Pancreas (tissue), 10 donors: ENCODE results near the gene BLVRA. TPM values are rescaled to one million over a fixed set of nuclear protein-coding genes. Genes with fewer than 3 reads are reported as not detected.

ENCODE experiments used
- ATAC-seq, 4 donors: fragments of 200-7000 bp; cut with Tn5 transposase; one replicate each; pipeline versions ENCODE4 v1.8.0 to v1.9.1; 2020; ENCODE audit warnings: mild to moderate bottlenecking in 4 of 4, moderate library complexity in 4 of 4
- DNase-seq, 6 donors: peaks; one replicate each; pipeline ENCODE4 v3.0.0-alpha.2; 2020
- FAIRE-seq: peaks from 2 replicates; lab custom pipeline; 2012; peaks lifted over from hg19 to GRCh38; lab: Jason Lieb, UNC
- H3K27ac ChIP-seq, 4 donors: fragments of 200-600 bp; sonication (generic); 1 replicate in 3 of 4; 2 replicates in 1 of 4; pipeline versions ENCODE4 v1.5.0 to v1.8.0; 2020
- H3K27me3 ChIP-seq, 4 donors: fragments of 200-600 bp; one replicate each; pipeline ENCODE4 v1.8.0; 2021
- H3K36me3 ChIP-seq, 3 donors: fragments of 200-600 bp; sonication (generic) in 1 of 3; one replicate each; pipeline versions ENCODE4 v1.5.0 to v1.8.0; 2020 to 2021
- H3K4me1 ChIP-seq, 3 donors: fragments of 200-600 bp; one replicate each; pipeline ENCODE4 v1.8.0; 2021
- H3K4me3 ChIP-seq, 4 donors: fragments of 200-600 bp; sonication (generic) in 2 of 4; one replicate each; pipeline versions ENCODE4 v1.5.0 to v1.8.0; 2020 to 2021
- H3K9me3 ChIP-seq, 4 donors: fragments of 200-600 bp; one replicate each; pipeline ENCODE4 v1.8.0; 2021
- WGBS, 2 donors: extraction: QIAGEN DNeasy Blood & Tissue Kit; methylation state at CpG; one replicate each; pipeline ENCODE4 v1.1.7; 2013; 5-methylcytosine and 5-hydroxymethylcytosine counted together
- intact Hi-C, 3 donors: fragments of 100-400 bp; cut with DNase I; formaldehyde crosslinking; loops; one replicate each; pipeline versions ENCODE4 v1.11.1 to v1.14.2; 2022
- polyA plus RNA-seq, 2 donors: library from polyadenylated mRNA; stranded (reverse); fragments of 200-250 nt; gene quantifications; one replicate each; pipeline ENCODE4 v1.2.3, GENCODE V29; 2013
- total RNA-seq, 6 donors: library from RNA; stranded (reverse); fragmentation: NEBNext Ultra II Directional in 4 of 6; extraction: Animal tissue kit (Norgen Biotek cat#: 25700) in 4 of 6; gene quantifications; one replicate each; pipeline versions ENCODE4 v1.2.1 to v1.2.4, GENCODE V29; 2021 to 2023
- TF ChIP-seq, protein P1 (sequence below), 4 donors: fragments of 200-600 bp; sonication (generic) in 3 of 4; IDR thresholded peaks; one replicate each; pipeline versions ENCODE4 v1.5.0 to v1.8.0; 2021; ENCODE audit warnings: antibody characterized with exemption in 4 of 4
- donor health status: healthy with polysubstance abuse.
- donor health status: DM: no; HTN: no; CAD: no; lungs with moderate emphysema.
- donor health status: DM: no; HTN: no; CAD: no.
- donor health status: control.
- donor health status: control.
- donor health status: Bipolar disorder and iron deficiency.
- donor health status: DM: yes; HTN: yes; CAD: no.
- donor health status: DM: no; HTN: no; CAD: no.
- donor health status: DM: no; HTN: no; CAD: no.
- donor health status: DM: yes; HTN: yes; CAD: no.

BLVRA gene
- total and polyA plus RNA-seq, 8 donors: 12.4 to 31.6 (median 17.3) TPM

- Histone ChIP-seq H3K36me3 (no peaks in the 10 kb centered on the region), H3K27ac (no peak overlapping the region), H3K4me1 (no peaks in the 10 kb centered on the region), H3K4me3 (no peak overlapping the region), H3K9me3 (no peaks in the 10 kb centered on the region), H3K27me3 (no peaks in the 10 kb centered on the region)
- TF ChIP-seq, protein P1, sequence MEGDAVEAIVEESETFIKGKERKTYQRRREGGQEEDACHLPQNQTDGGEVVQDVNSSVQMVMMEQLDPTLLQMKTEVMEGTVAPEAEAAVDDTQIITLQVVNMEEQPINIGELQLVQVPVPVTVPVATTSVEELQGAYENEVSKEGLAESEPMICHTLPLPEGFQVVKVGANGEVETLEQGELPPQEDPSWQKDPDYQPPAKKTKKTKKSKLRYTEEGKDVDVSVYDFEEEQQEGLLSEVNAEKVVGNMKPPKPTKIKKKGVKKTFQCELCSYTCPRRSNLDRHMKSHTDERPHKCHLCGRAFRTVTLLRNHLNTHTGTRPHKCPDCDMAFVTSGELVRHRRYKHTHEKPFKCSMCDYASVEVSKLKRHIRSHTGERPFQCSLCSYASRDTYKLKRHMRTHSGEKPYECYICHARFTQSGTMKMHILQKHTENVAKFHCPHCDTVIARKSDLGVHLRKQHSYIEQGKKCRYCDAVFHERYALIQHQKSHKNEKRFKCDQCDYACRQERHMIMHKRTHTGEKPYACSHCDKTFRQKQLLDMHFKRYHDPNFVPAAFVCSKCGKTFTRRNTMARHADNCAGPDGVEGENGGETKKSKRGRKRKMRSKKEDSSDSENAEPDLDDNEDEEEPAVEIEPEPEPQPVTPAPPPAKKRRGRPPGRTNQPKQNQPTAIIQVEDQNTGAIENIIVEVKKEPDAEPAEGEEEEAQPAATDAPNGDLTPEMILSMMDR (IDR thresholded peaks at IDR 0.05): no peak
- FAIRE-seq: no peak
- ATAC-seq: no peak
- 62 to 68% methylated on average over 4 of the region's 4 CpGs for WGBS, 2 donors
- DNase-seq: no peak
- intact Hi-C loops: loop anchor here in 1 of 3 donors (10.0 kb wide), 1 partner anchor 273 kb away; no protein-coding TSS in a partner anchor
These were observed 89.0 kb downstream of the BLVRA start for GRCh38 chr7:43847496-43847895.

DNA sequence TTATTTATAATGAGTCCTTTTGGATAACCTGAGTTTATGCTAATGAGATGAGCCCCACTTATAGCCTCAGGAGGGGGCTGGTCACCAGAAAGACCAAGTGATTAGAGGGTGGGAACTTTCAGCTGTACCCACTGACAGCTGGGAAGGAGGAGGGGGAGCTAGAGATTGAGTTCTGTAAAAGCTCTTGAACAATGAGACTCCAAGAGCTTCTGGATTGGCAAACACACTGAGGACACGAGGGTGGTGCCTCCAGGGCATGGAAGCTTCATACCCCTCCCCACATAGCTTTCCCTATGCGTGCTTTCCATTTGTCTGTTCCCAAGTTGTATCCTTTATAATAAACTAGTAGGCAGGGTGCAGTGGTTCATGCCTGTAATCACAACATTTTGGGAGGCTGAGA lies 90.6 kb downstream of the BLVRA start:
- 40 to 56% methylated on average over 2 of the region's 2 CpGs for WGBS, 2 donors
- FAIRE-seq (no peak), ATAC-seq (no peak), DNase-seq (no peak)
- H3K9me3 ChIP-seq: no peaks in the 10 kb centered on the region
- H3K4me1 ChIP-seq: no peaks in the 10 kb centered on the region
- intact Hi-C loops: loop anchor here in 1 of 3 donors (10.0 kb wide), 1 partner anchor 274 kb away; no protein-coding TSS in a partner anchor
- no peaks in the 10 kb centered on the region for H3K27me3 ChIP-seq
- TF ChIP-seq, protein P1 (IDR thresholded peaks at IDR 0.05): no peak
- H3K4me3 ChIP-seq: no peak overlapping the region
- H3K36me3 ChIP-seq: no peaks in the 10 kb centered on the region
- H3K27ac ChIP-seq: no peak overlapping the region

DNA sequence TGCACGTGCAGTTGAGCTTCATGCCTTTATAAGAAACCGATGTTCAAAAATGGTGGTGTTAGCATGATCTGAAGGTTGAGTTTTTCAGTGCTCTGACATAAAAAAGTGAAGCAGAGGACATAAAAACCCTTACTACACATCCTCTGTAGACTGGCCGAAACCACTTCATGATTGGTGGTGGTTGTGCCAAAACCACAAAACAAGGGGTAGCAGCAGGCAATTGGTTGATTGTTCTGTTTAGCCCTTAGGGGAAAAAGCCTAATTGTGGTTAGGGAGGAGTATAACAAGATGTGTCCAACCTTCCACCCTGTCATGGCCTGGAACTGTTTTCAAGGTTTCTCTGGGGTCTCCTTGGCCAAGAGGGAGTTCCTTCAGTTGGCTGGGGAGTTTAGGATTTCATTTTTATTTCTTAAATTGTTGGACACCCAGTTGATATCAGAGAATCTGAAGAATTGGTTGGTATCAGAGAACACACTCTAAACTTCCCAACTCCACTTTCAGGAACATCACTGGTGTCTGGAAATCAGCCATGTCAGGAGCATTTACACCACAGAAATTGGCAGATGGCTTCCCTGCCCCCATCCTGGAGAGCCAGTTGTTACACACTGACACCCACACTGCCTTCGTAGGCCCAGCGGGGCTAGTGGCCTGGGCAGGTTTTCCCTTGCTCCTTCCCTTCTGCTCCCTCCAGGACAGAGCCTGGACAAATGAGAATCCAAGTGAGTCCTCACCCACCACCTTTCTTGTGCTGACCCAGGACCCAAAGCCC lies 92.1 kb downstream of the BLVRA start:
- Histone ChIP-seq H3K27me3 (no peaks in the 10 kb centered on the region), H3K27ac (no peak overlapping the region), H3K36me3 (no peaks in the 10 kb centered on the region), H3K9me3 (no peaks in the 10 kb centered on the region), H3K4me1 (no peaks in the 10 kb centered on the region), H3K4me3 (no peak overlapping the region)
- FAIRE-seq (no peak), ATAC-seq (no peak), DNase-seq (no peak)
- TF ChIP-seq, protein P1 (IDR thresholded peaks at IDR 0.05): no peak
- 93 to 95% methylated on average over 5 of the region's 5 CpGs for WGBS, 2 donors
- intact Hi-C loops: no loop called here

DNA sequence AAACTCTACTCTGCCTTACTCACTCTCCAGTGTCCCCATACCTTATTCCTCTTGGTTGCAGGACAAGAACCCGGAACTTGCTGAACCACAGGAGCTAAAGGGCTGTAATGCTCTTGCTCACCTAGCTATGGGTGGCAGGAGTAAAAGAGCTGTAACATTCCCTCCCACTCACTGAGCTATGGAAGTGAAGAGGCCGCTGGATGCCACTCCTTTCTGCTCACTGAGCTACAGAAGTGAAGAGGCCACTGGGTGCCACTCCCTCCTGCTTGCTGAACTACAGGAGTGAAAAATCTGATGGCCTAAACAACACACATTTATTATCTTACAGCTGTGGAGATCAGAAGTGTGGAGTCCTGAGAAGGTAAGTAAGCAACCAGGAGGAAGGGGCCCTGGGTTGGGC lies 93.3 kb downstream of the BLVRA start:
- no peaks in the 10 kb centered on the region for H3K9me3 ChIP-seq
- H3K27me3 ChIP-seq: no peaks in the 10 kb centered on the region
- no peak overlapping the region for H3K4me3 ChIP-seq
- intact Hi-C loops: no loop called here
- TF ChIP-seq, protein P1 (IDR thresholded peaks at IDR 0.05): no peak
- ATAC-seq: no peak
- FAIRE-seq: no peak
- H3K36me3 ChIP-seq: no peaks in the 10 kb centered on the region
- 83 to 92% methylated on average over 2 of the region's 2 CpGs for WGBS, 2 donors
- no peak for DNase-seq
- no peaks in the 10 kb centered on the region for H3K4me1 ChIP-seq
- H3K27ac ChIP-seq: no peak overlapping the region

DNA sequence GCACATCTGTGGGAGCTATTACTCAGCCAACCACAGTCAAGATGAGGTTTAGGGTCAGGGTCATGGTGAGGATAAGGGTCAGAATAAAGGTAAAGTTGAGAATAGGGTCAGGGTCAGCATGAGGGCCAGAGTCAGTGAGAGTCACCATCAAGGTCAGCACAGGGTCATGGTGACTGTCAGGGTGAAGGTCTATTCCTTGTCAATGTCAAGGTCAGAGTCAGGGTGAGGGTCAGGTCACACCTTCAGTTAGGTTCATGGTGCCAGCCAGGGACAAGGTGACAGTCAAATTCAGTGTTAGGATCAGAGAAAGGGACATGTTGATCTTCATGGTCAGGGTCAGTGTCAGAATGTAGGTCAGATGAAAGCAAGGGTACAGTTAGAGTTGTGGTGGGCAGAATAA lies 96.7 kb downstream of the BLVRA start:
- Histone ChIP-seq H3K9me3 (no peaks in the 10 kb centered on the region), H3K36me3 (no peaks in the 10 kb centered on the region), H3K4me3 (no peak overlapping the region), H3K4me1 (no peaks in the 10 kb centered on the region), H3K27me3 (no peaks in the 10 kb centered on the region), H3K27ac (no peak overlapping the region)
- FAIRE-seq (no peak), DNase-seq (no peak), ATAC-seq (no peak)
- TF ChIP-seq, protein P1 (IDR thresholded peaks at IDR 0.05): no peak
- intact Hi-C loops: no loop called here
